Suprapubic skin (tissue), 4 donors: ENCODE measurements around the gene SORCS2.

Source experiments
- EP300 ChIP-seq: sonication (generic); formaldehyde crosslinking; IDR thresholded peaks from one replicate; pipeline ENCODE4 v1.6.1; 2017; ENCODE audit warnings: antibody characterized with exemption
- POLR2AphosphoS5 ChIP-seq, 3 donors: sonication (generic); formaldehyde crosslinking; IDR thresholded peaks; one replicate each; pipeline ENCODE4 v1.6.1; 2017; ENCODE audit warnings: antibody characterized with exemption in 3 of 3

DNA sequence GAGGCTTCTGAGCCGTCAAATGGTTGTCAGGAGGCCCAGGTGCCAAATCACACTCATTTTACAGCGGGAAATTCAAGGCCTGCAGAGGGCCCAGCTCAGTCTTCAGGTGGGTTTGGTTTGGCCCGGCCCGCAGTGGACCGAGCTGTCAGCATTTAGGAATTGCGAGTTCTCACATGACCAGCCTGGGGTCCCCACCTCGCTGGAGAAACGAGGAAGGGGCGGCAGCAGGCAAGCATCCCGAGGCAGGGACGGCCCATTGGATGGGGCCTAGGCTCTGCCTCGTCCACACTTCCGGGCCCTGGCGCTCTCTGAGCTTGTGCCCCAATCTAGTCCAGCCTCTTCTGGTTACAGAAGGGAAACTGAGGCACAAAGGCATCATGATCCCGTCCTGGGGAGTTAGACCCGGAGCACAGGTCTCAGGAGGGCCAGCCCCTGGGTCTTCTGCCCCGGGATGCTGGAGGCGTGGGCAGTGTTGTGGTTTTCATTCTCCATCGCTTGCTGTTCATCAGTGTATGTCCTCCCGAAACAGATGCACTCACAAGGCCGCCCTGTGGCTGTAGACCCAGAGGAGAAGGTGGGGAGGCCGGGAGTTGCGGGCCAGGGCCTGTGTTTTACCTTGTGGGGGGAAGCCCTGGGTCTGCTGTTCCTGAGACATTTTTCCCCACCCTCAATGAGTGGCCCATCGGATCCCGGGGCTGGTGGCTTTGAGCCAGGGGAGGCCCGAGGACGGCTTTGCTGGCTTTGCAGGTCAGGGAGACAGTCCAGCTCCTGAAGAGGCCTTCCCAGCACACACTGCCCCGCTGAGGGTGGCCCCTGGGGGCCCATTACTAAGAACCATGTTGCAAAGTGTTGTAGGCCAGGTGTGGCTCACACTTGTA, 233.5 kb downstream of the SORCS2 start:
- TF ChIP-seq POLR2AphosphoS5 (IDR thresholded peaks at IDR 0.05) (no peak), EP300 (no peak)
